Measurements from ENCODE around the gene EML5. TPM values are rescaled to one million over a fixed set of nuclear protein-coding genes. Genes with fewer than 3 reads are reported as not detected.

The EML5 gene
- total RNA-seq, 2 donors from 2014 or later = 8.3 to 17.2 TPM

DNA sequence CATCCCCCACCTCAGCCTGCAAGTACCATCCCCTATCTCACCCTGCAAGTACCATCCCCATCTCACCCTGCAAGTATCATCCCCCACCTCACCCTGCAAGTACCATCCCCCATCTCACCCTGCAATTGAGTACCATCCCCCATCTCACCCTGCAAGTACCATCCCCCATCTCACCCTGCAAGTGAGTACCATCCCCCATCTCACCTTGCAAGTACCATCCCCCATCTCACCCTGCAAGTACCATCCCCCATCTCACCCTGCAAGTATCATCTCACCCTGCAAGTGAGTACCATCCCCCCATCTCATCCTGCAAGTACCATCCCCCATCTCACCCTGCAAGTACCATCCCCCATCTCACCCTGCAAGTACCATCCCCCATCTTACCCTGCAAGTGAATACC is 184.9 kb downstream of the EML5 start:
- intact Hi-C loops (cut with DNase I) = no loop called here
- no peaks in the 10 kb centered on the region for H3K4me1 ChIP-seq (replicated peaks)
- H3K9me3 ChIP-seq = no peaks in the 10 kb centered on the region
- TF ChIP-seq, protein P1, sequence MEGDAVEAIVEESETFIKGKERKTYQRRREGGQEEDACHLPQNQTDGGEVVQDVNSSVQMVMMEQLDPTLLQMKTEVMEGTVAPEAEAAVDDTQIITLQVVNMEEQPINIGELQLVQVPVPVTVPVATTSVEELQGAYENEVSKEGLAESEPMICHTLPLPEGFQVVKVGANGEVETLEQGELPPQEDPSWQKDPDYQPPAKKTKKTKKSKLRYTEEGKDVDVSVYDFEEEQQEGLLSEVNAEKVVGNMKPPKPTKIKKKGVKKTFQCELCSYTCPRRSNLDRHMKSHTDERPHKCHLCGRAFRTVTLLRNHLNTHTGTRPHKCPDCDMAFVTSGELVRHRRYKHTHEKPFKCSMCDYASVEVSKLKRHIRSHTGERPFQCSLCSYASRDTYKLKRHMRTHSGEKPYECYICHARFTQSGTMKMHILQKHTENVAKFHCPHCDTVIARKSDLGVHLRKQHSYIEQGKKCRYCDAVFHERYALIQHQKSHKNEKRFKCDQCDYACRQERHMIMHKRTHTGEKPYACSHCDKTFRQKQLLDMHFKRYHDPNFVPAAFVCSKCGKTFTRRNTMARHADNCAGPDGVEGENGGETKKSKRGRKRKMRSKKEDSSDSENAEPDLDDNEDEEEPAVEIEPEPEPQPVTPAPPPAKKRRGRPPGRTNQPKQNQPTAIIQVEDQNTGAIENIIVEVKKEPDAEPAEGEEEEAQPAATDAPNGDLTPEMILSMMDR (IDR thresholded peaks at IDR 0.05) = no peak
- no peak for TF ChIP-seq POLR2A (IDR thresholded peaks at IDR 0.05)
- no peak for TF ChIP-seq POLR2AphosphoS5 (IDR thresholded peaks at IDR 0.05)
- no peak for DNase-seq (ENCODE audit: low spot score)
- H3K27ac ChIP-seq = no peak overlapping the region
- no peak overlapping the region for H3K4me3 ChIP-seq
- peaks cover 0 to 6% of the 10 kb centered on the region in 2 donors for H3K36me3 ChIP-seq
- no peaks in the 10 kb centered on the region for H3K27me3 ChIP-seq (replicated peaks; ENCODE audit: insufficient read depth)

DNA sequence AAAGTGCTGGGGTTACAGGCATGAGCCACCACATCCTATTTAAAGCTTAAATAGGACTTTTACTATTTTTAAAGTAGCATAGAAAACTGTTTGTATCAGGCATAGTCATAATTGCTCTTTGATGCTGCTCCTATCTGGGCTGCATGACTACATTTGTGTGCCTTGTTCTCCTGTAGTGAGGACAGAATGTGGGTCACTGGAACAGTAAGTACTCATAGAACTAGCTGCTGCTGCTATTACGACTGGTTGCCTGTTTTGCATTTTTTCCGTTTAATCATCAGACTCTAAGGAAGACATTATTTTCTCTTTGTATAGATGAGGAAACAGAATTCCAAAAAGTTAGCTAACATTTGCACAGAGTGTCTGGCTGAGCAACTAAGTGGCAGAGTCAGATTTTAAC is 187.2 kb downstream of the EML5 start:
- TF ChIP-seq, protein P1 (IDR thresholded peaks at IDR 0.05) = no peak
- TF ChIP-seq POLR2A (IDR thresholded peaks at IDR 0.05) (no peak), POLR2AphosphoS5 (IDR thresholded peaks at IDR 0.05) (no peak)
- Histone ChIP-seq H3K27me3 (replicated peaks; ENCODE audit: insufficient read depth) (no peaks in the 10 kb centered on the region), H3K36me3 (peaks cover 0 to 6% of the 10 kb centered on the region in 2 donors), H3K27ac (peak overlapping the region in 1 of 2 donors; percentile 11), H3K4me3 (no peak overlapping the region), H3K4me1 (replicated peaks) (no peaks in the 10 kb centered on the region), H3K9me3 (no peaks in the 10 kb centered on the region)
- intact Hi-C loops (cut with DNase I) = no loop called here
- DNase-seq (ENCODE audit: low spot score) = no peak
- 55% methylated on average over 2 of the region's 2 CpGs for WGBS

DNA sequence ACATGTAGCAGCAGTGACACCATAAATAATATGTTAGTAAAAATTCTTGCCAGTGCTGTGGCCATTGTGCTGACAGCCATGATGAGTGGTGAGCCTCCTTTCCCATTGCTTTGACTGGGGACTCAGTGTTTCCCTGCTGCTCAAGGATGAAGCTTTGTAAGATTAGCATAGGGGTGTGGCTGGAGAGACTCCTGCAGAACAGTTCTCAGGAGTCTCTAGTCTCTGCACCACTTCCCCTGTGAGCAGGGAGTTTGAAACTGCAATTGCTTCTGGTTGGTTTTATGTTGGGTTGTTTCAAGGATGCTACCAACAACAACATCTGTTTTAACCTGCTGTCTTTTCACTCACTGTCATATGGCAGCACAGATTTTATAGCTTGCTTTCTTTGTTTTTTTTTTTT is 188.5 kb downstream of the EML5 start:
- Histone ChIP-seq H3K27me3 (replicated peaks; ENCODE audit: insufficient read depth) (no peaks in the 10 kb centered on the region), H3K9me3 (no peaks in the 10 kb centered on the region), H3K36me3 (peaks cover 0 to 6% of the 10 kb centered on the region in 2 donors), H3K27ac (no peak overlapping the region), H3K4me1 (replicated peaks) (no peaks in the 10 kb centered on the region), H3K4me3 (no peak overlapping the region)
- DNase-seq (ENCODE audit: low spot score) = no peak
- TF ChIP-seq, protein P1 (IDR thresholded peaks at IDR 0.05) = no peak
- TF ChIP-seq POLR2AphosphoS5 (IDR thresholded peaks at IDR 0.05) (no peak), POLR2A (IDR thresholded peaks at IDR 0.05) (no peak)
- intact Hi-C loops (cut with DNase I) = no loop called here

DNA sequence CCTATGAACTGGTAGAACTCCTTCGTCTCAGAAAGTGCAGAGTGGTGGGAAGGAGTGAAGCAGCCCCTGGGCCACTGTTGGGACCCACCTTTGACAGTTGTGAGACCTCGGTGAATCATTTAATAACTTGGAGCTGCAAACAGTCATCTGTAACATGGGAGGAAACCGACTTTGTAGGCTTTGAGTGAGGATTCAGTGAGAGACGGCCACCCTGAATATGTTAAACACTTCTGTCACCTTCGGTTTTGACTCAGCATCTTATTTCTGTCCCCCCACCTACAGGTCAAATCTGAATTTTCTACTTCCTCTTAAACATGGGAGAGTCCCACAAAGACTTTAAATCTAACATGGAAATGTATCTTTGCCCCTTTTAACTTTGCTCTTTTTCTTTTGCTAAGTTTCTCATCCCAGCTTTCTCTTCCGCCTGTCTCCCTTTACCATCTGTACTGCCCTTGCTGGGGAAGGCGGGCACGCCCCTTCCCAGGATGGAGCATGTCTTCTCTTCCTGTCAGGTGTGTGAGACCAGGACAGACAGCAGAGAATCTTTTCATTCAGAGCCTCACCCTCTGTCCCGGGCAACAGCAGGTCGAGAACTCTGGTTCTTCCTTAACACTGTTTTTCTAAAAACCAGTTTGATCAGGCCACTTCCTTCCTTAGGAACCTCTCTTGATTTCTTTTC is 192.9 kb downstream of the EML5 start:
- Histone ChIP-seq H3K9me3 (no peaks in the 10 kb centered on the region), H3K4me1 (replicated peaks) (no peaks in the 10 kb centered on the region), H3K27me3 (replicated peaks; ENCODE audit: insufficient read depth) (no peaks in the 10 kb centered on the region), H3K4me3 (no peak overlapping the region), H3K36me3 (no peaks in the 10 kb centered on the region), H3K27ac (no peak overlapping the region)
- no peak for DNase-seq (ENCODE audit: low spot score)
- no peak for TF ChIP-seq POLR2AphosphoS5 (IDR thresholded peaks at IDR 0.05)
- no peak for TF ChIP-seq POLR2A (IDR thresholded peaks at IDR 0.05)
- TF ChIP-seq, protein P1 (IDR thresholded peaks at IDR 0.05) = no peak
- WGBS = 80% methylated on average over 10 of the region's 10 CpGs
- intact Hi-C loops (cut with DNase I) = no loop called here

DNA sequence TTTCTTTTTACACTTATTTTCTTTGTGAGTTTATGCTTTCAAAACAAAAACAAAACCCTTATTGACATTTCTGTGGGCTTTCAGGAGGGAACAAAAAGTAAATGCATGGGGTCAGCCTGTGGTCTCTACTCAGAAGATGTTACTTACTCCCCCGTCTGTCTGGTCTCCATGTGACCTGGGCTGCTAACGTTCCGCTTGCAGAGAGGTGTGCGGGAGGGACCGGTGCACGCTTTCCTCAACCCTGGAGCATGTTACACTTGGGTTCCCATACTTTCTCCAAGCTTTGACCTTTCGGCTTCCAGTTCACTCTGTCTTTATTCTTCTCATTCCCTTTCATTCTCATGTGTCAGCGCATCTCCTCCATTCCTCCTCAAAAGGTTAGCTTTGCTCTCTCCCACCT is 193.4 kb downstream of the EML5 start:
- H3K27me3 ChIP-seq (replicated peaks; ENCODE audit: insufficient read depth) = no peaks in the 10 kb centered on the region
- no peaks in the 10 kb centered on the region for H3K36me3 ChIP-seq
- intact Hi-C loops (cut with DNase I) = no loop called here
- DNase-seq (ENCODE audit: low spot score) = no peak
- no peak overlapping the region for H3K27ac ChIP-seq
- H3K9me3 ChIP-seq = no peaks in the 10 kb centered on the region
- no peak overlapping the region for H3K4me3 ChIP-seq
- 96% methylated on average over 8 of the region's 8 CpGs for WGBS
- TF ChIP-seq POLR2A (IDR thresholded peaks at IDR 0.05) (no peak), POLR2AphosphoS5 (IDR thresholded peaks at IDR 0.05) (no peak)
- TF ChIP-seq, protein P1 (IDR thresholded peaks at IDR 0.05) = no peak
- no peaks in the 10 kb centered on the region for H3K4me1 ChIP-seq (replicated peaks)

Data from prostate gland (tissue), 2 donors.